ENCODE measurements around the gene CRNN.

- TF ChIP-seq SMC3 (conservative IDR thresholded peaks at IDR 0.05; ENCODE audit: poor library complexity) (no peak), CTCF (IDR thresholded peaks at IDR 0.05; ENCODE audit: poor library complexity, severe bottlenecking) (no peak), EP300 (conservative IDR thresholded peaks at IDR 0.05; ENCODE audit: poor library complexity, severe bottlenecking) (no peak), POLR2AphosphoS5 (IDR thresholded peaks at IDR 0.05) (no peak)
Observed at GRCh38 chr1:152392909-152393308, 21.2 kb downstream of the CRNN start.

All from neural cell (in vitro differentiated cells).